Measurements from ENCODE around the gene IRF8.

DNA sequence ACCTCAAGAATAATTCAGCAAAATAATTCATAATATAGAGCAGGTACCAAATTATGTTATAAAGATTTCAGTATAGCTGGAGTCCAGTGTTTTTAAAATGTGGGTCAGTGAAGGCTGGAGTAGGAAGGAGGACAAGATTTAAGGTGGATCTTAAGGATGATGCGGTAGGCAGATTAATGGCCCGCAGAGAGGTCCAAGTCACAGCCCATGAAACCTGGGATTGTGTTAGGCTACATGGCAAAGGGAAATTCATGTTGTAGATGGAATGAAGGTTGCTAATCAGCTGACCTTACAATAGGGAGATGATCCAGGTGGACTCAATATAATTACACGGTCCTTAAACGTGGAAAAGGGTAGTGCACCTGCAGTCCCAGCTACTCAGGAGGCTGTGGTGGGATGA lies 6.2 kb upstream of the IRF8 start:
- TF ChIP-seq POLR2A (IDR thresholded peaks at IDR 0.05; ENCODE audit: low read length) (no peak), GATA1 (IDR thresholded peaks at IDR 0.05; ENCODE audit: low read depth, low read length) (no peak)

Measured in erythroblast (primary cell).